H9 (cell line): ENCODE results near the gene ABCF1. TPM values are rescaled to one million over a fixed set of nuclear protein-coding genes. Genes with fewer than 3 reads are reported as not detected.
A peak's percentile ranks its signal among the peaks of the same experiment; 100 is the strongest.

Experiments used
- DNase-seq: peaks from one replicate; pipeline ENCODE4 v3.0.0-alpha.2; 2017
- H2AFZ ChIP-seq: one replicate; pipeline ENCODE4 v1.6.1; 2013; ENCODE audit warnings: mild to moderate bottlenecking, low read length, control low read depth, moderate library complexity
- H2AK5ac ChIP-seq: 2 replicates; pipeline ENCODE4 v1.6.1; 2013; ENCODE audit warnings: low read length, control low read depth, mixed read lengths; ENCODE audit not compliant: insufficient read length
- H2BK120ac ChIP-seq: one replicate; pipeline ENCODE4 v1.6.1; 2013; ENCODE audit warnings: low read depth, mild to moderate bottlenecking, low read length, control low read depth, inconsistent platforms; ENCODE audit not compliant: poor library complexity, severe bottlenecking
- H2BK12ac ChIP-seq: 2 replicates; pipeline ENCODE4 v1.6.1; 2013; ENCODE audit warnings: low read length, control low read depth, mixed read lengths, low read depth; ENCODE audit not compliant: insufficient read length
- H2BK15ac ChIP-seq: 2 replicates; pipeline ENCODE4 v1.6.1; 2013; ENCODE audit warnings: low read depth, low read length, control low read depth
- H2BK20ac ChIP-seq: one replicate; pipeline ENCODE4 v1.6.1; 2013; ENCODE audit warnings: low read depth, mild to moderate bottlenecking, low read length, control low read depth, inconsistent platforms; ENCODE audit not compliant: poor library complexity, severe bottlenecking
- H2BK5ac ChIP-seq: 2 replicates; pipeline ENCODE4 v1.6.1; 2013; ENCODE audit warnings: low read length, control low read depth, mixed read lengths; ENCODE audit not compliant: insufficient read length
- H3K14ac ChIP-seq: 2 replicates; pipeline ENCODE4 v1.6.1; 2013; ENCODE audit warnings: low read length, control low read depth; ENCODE audit not compliant: insufficient read depth
- H3K18ac ChIP-seq: 2 replicates; pipeline ENCODE4 v1.6.1; 2013; ENCODE audit warnings: low read depth, mild to moderate bottlenecking, mixed read lengths, low read length, control low read depth; ENCODE audit not compliant: insufficient read length
- H3K23ac ChIP-seq: 2 replicates; pipeline ENCODE4 v1.6.1; 2013; ENCODE audit warnings: low read length, control low read depth, mixed read lengths, low read depth; ENCODE audit not compliant: insufficient read length
- H3K23me2 ChIP-seq: 2 replicates; pipeline ENCODE4 v1.6.1; 2013; ENCODE audit warnings: low read depth, mild to moderate bottlenecking, mixed read lengths, low read length, control low read depth; ENCODE audit not compliant: insufficient read length, poor library complexity, severe bottlenecking
- H3K27ac ChIP-seq: 2 replicates; pipeline ENCODE4 v1.5.1; 2013; ENCODE audit warnings: low read length, control low read depth, mixed read lengths, low read depth; ENCODE audit not compliant: insufficient read length
- H3K27me3 ChIP-seq: 2 replicates; pipeline ENCODE4 v1.6.1; 2013; ENCODE audit warnings: low read length, control low read depth, inconsistent platforms; ENCODE audit not compliant: insufficient read depth
- H3K4ac ChIP-seq: 2 replicates; pipeline ENCODE4 v1.6.1; 2013; ENCODE audit warnings: low read depth, mild to moderate bottlenecking, control low read depth, inconsistent platforms, low read length, moderate library complexity
- H3K4me1 ChIP-seq: 2 replicates; pipeline ENCODE4 v1.6.1; 2013; ENCODE audit warnings: low read length, control low read depth, inconsistent platforms; ENCODE audit not compliant: insufficient read depth
- H3K4me2 ChIP-seq: 2 replicates; pipeline ENCODE4 v1.6.1; 2013; ENCODE audit warnings: low read length, control low read depth, mixed read lengths; ENCODE audit not compliant: insufficient read length, insufficient read depth
- H3K56ac ChIP-seq: 2 replicates; pipeline ENCODE4 v1.6.1; 2013; ENCODE audit warnings: low read depth, mild to moderate bottlenecking, mixed read lengths, low read length, control low read depth; ENCODE audit not compliant: insufficient read length
- H3K79me1 ChIP-seq: 2 replicates; pipeline ENCODE4 v1.6.1; 2013; ENCODE audit warnings: low read depth, mild to moderate bottlenecking, moderate library complexity, low read length, control low read depth, inconsistent platforms; ENCODE audit not compliant: insufficient read depth, poor library complexity, severe bottlenecking
- H3K79me2 ChIP-seq: 2 replicates; pipeline ENCODE4 v1.6.1; 2013; ENCODE audit warnings: low read length, control low read depth, inconsistent platforms; ENCODE audit not compliant: insufficient read depth
- H3K9ac ChIP-seq: 2 replicates; pipeline ENCODE4 v1.6.1; 2013; ENCODE audit warnings: low read length, control low read depth, mixed read lengths; ENCODE audit not compliant: insufficient read length; ENCODE audit errors: extremely low read depth
- H3K9me3 ChIP-seq: one replicate; pipeline ENCODE4 v1.6.1; 2013; ENCODE audit warnings: low read depth, low read length, inconsistent platforms; ENCODE audit not compliant: control insufficient read depth
- H3T11ph ChIP-seq: one replicate; pipeline ENCODE4 v1.6.1; 2013; ENCODE audit warnings: mild to moderate bottlenecking, low read length, control low read depth, inconsistent platforms
- H4K20me1 ChIP-seq: one replicate; pipeline ENCODE4 v1.6.1; 2013; ENCODE audit not compliant: control insufficient read depth, insufficient read length, insufficient read depth
- H4K5ac ChIP-seq: 2 replicates; pipeline ENCODE4 v1.6.1; 2013; ENCODE audit warnings: low read depth, mild to moderate bottlenecking, mixed read lengths, low read length, control low read depth; ENCODE audit not compliant: insufficient read length
- H4K8ac ChIP-seq: replicated peaks from 2 replicates; pipeline ENCODE4 v1.6.1; 2013; ENCODE audit warnings: low read length, control low read depth, mixed read lengths, low read depth; ENCODE audit not compliant: insufficient read length
- H4K91ac ChIP-seq: 2 replicates; pipeline ENCODE4 v1.6.1; 2013; ENCODE audit warnings: low read depth, mild to moderate bottlenecking, moderate library complexity, mixed read lengths, low read length, control low read depth; ENCODE audit not compliant: insufficient read length
- H3K27ac Mint-ChIP-seq, 3 experiments: 2 replicates in 2 of 3; 3 replicates in 1 of 3; pipeline ENCODE4 v1.8.0; 2020 to 2021; ENCODE audit warnings: mixed read lengths in 3 of 3, mild to moderate bottlenecking in 1 of 3, moderate library complexity in 1 of 3
- H3K27me3 Mint-ChIP-seq: 2 replicates; pipeline ENCODE4 v1.8.0; 2021; ENCODE audit warnings: low read depth, mild to moderate bottlenecking, moderate library complexity, mixed read lengths
- H3K36me3 Mint-ChIP-seq, 3 experiments: 2 replicates in 2 of 3; 3 replicates in 1 of 3; pipeline ENCODE4 v1.8.0; 2020 to 2021; ENCODE audit warnings: low read depth in 3 of 3, mixed read lengths in 3 of 3; ENCODE audit not compliant: insufficient read depth in 1 of 3
- H3K4me1 Mint-ChIP-seq, 2 experiments: 2 replicates each; pipeline ENCODE4 v1.8.0; 2020; ENCODE audit warnings: mixed read lengths in 2 of 2
- H3K4me3 Mint-ChIP-seq, 2 experiments: 2 replicates in 1 of 2; 3 replicates in 1 of 2; pipeline ENCODE4 v1.8.0; 2020 to 2021; ENCODE audit warnings: mild to moderate bottlenecking in 2 of 2, mixed read lengths in 2 of 2, moderate library complexity in 1 of 2
- H3K9me3 Mint-ChIP-seq, 2 experiments: 2 replicates in 1 of 2; 3 replicates in 1 of 2; pipeline ENCODE4 v1.8.0; 2020; ENCODE audit warnings: mild to moderate bottlenecking in 2 of 2, mixed read lengths in 2 of 2, moderate library complexity in 1 of 2
- WGBS: extraction: QIAGEN DNeasy Blood & Tissue Kit; methylation state at CpG from one replicate; pipeline ENCODE4 v1.1.7; 2013; ENCODE audit warnings: missing lambda C conversion rate, low lambda C conversion rate, mixed read lengths; ENCODE audit not compliant: insufficient read length; ENCODE audit errors: extremely low coverage; 5-methylcytosine and 5-hydroxymethylcytosine counted together
- total RNA-seq: library from RNA; stranded (reverse); gene quantifications from 2 replicates; pipeline ENCODE4 v1.2.1, GENCODE V29; 2021
- TF ChIP-seq, protein P1 (sequence below): fragments of 200-600 bp; sonication (generic); conservative IDR thresholded peaks from 3 replicates; pipeline ENCODE4 v1.8.0; 2021; ENCODE audit warnings: antibody characterized with exemption, mild to moderate bottlenecking

The ABCF1 gene
- total RNA-seq, 1 experiment from 2014 or later = 118 TPM

DNA sequence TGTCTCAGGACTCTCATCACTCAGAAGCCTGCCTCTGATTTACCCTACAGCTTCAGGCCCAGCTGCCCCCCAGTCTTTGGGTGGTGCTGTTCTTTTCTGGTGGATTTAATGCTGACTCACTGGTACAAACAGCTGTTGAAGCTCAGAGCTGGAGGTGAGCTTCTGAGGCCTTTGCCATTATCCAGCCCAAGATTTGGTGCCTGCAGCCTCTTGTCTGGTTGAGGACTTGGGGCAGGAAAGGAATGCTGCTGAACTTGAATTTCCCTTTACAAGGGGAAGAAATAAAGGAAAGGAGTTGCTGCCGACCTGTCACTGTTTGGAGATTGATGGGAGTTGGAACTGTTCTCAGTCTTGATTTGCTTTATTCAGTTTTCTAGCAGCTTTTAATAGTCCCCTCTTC is 19.8 kb downstream of the ABCF1 start:
- no CpG with 5 or more reads among the region's 1 CpG for WGBS
- Histone ChIP-seq H3K9me3 (no peaks in the 10 kb centered on the region), H4K91ac (no peak overlapping the region), H3K4me2 (no peak overlapping the region), H2BK12ac (no peak overlapping the region), H4K8ac (no peak overlapping the region), H4K20me1 (no peaks in the 10 kb centered on the region), H3K56ac (no peak overlapping the region), H2AFZ (no peak overlapping the region), H4K5ac (no peak overlapping the region), H2BK20ac (no peak overlapping the region), H3K79me1 (peaks cover 5% of the 10 kb centered on the region), H3K23me2 (no peaks in the 10 kb centered on the region), H3K27ac (no peak overlapping the region), H2AK5ac (no peak overlapping the region), H3K4me1 (no peaks in the 10 kb centered on the region), H3K27me3 (no peaks in the 10 kb centered on the region), H2BK5ac (no peak overlapping the region), H3K14ac (no peak overlapping the region), H3T11ph (no peak overlapping the region), H3K9ac (no peak overlapping the region), H2BK15ac (no peak overlapping the region), H3K79me2 (no peaks in the 10 kb centered on the region; the same call in 1 of the 2 replicates), H3K4ac (no peak overlapping the region), H3K18ac (no peak overlapping the region), H3K23ac (no peak overlapping the region), H2BK120ac (no peak overlapping the region)
- Mint-ChIP-seq H3K27me3 (no peaks in the 10 kb centered on the region), H3K4me3 (no peak overlapping the region), H3K27ac (peak overlapping the region in 1 of 3 experiments; percentile 44; a peak in 2 of 7 replicates), H3K4me1 (no peaks in the 10 kb centered on the region), H3K36me3 (peaks cover 53 to 89% (median 76%) of the 10 kb centered on the region in 3 experiments; a peak in 6 of 7 replicates), H3K9me3 (no peaks in the 10 kb centered on the region)
- no peak for DNase-seq
- TF ChIP-seq, protein P1, sequence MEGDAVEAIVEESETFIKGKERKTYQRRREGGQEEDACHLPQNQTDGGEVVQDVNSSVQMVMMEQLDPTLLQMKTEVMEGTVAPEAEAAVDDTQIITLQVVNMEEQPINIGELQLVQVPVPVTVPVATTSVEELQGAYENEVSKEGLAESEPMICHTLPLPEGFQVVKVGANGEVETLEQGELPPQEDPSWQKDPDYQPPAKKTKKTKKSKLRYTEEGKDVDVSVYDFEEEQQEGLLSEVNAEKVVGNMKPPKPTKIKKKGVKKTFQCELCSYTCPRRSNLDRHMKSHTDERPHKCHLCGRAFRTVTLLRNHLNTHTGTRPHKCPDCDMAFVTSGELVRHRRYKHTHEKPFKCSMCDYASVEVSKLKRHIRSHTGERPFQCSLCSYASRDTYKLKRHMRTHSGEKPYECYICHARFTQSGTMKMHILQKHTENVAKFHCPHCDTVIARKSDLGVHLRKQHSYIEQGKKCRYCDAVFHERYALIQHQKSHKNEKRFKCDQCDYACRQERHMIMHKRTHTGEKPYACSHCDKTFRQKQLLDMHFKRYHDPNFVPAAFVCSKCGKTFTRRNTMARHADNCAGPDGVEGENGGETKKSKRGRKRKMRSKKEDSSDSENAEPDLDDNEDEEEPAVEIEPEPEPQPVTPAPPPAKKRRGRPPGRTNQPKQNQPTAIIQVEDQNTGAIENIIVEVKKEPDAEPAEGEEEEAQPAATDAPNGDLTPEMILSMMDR = no peak
